ENCODE measurements around the gene CSRP3. TPM values are rescaled to one million over a fixed set of nuclear protein-coding genes. Genes with fewer than 3 reads are reported as not detected.

The CSRP3 gene
- total and polyA plus RNA-seq, 8 donors, result 0.19 to 1.1 (median 0.26) TPM; not detected in 5

GRCh38 chr11:19244084-19244483 is 42.3 kb upstream of the CSRP3 start:
- intact Hi-C loops (cut with DNase I), result loop anchor here in 1 of 3 donors (10.0 kb wide), 1 partner anchor 169 kb away; no protein-coding TSS in a partner anchor
- no peak overlapping the region for H3K27ac ChIP-seq
- no peak for FAIRE-seq
- H3K27me3 ChIP-seq, result peaks cover 0 to 10% (median 5%) of the 10 kb centered on the region in 4 donors
- H3K4me3 ChIP-seq, result no peak overlapping the region
- ATAC-seq, result no peak
- H3K9me3 ChIP-seq, result no peaks in the 10 kb centered on the region
- H3K36me3 ChIP-seq, result no peaks in the 10 kb centered on the region
- DNase-seq, result peak in 1 of 6 donors; percentile 14
- 28 to 32% methylated on average over 6 of the region's 6 CpGs for WGBS, 2 donors
- TF ChIP-seq, protein P1, sequence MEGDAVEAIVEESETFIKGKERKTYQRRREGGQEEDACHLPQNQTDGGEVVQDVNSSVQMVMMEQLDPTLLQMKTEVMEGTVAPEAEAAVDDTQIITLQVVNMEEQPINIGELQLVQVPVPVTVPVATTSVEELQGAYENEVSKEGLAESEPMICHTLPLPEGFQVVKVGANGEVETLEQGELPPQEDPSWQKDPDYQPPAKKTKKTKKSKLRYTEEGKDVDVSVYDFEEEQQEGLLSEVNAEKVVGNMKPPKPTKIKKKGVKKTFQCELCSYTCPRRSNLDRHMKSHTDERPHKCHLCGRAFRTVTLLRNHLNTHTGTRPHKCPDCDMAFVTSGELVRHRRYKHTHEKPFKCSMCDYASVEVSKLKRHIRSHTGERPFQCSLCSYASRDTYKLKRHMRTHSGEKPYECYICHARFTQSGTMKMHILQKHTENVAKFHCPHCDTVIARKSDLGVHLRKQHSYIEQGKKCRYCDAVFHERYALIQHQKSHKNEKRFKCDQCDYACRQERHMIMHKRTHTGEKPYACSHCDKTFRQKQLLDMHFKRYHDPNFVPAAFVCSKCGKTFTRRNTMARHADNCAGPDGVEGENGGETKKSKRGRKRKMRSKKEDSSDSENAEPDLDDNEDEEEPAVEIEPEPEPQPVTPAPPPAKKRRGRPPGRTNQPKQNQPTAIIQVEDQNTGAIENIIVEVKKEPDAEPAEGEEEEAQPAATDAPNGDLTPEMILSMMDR (IDR thresholded peaks at IDR 0.05), result no peak
- peaks cover 0 to 12% (median 9%) of the 10 kb centered on the region in 3 donors for H3K4me1 ChIP-seq

- FAIRE-seq (no peak), DNase-seq (no peak), ATAC-seq (no peak)
- TF ChIP-seq, protein P1 (IDR thresholded peaks at IDR 0.05), result no peak
- H3K9me3 ChIP-seq, result no peaks in the 10 kb centered on the region
- peaks cover 0 to 12% (median 9%) of the 10 kb centered on the region in 3 donors for H3K4me1 ChIP-seq
- H3K27ac ChIP-seq, result no peak overlapping the region
- H3K4me3 ChIP-seq, result no peak overlapping the region
- no peaks in the 10 kb centered on the region for H3K36me3 ChIP-seq
- peaks cover 0 to 13% (median 5%) of the 10 kb centered on the region in 4 donors for H3K27me3 ChIP-seq
- intact Hi-C loops (cut with DNase I), result loop anchor here in 1 of 3 donors (10.0 kb wide), 1 partner anchor 169 kb away; no protein-coding TSS in a partner anchor
These were observed 41.8 kb upstream of the CSRP3 start for GRCh38 chr11:19243613-19244012.

GRCh38 chr11:19243143-19243542 is 41.4 kb upstream of the CSRP3 start:
- DNase-seq (no peak), ATAC-seq (no peak), FAIRE-seq (no peak)
- Histone ChIP-seq H3K4me1 (peaks cover 0 to 12% (median 9%) of the 10 kb centered on the region in 3 donors), H3K9me3 (no peaks in the 10 kb centered on the region), H3K4me3 (no peak overlapping the region), H3K27ac (no peak overlapping the region), H3K36me3 (no peaks in the 10 kb centered on the region), H3K27me3 (peaks cover 0 to 13% (median 5%) of the 10 kb centered on the region in 4 donors)
- intact Hi-C loops (cut with DNase I), result loop anchor here in 1 of 3 donors (10.0 kb wide), 1 partner anchor 168 kb away; no protein-coding TSS in a partner anchor
- WGBS, 2 donors, result 64 to 76% methylated on average over 5 of the region's 5 CpGs
- TF ChIP-seq, protein P1 (IDR thresholded peaks at IDR 0.05), result no peak

GRCh38 chr11:19242179-19242932 is 40.6 kb upstream of the CSRP3 start:
- TF ChIP-seq, protein P1 (IDR thresholded peaks at IDR 0.05), result no peak
- Histone ChIP-seq H3K4me3 (peak overlapping the region in 1 of 4 donors; percentile 74), H3K27ac (no peak overlapping the region), H3K36me3 (no peaks in the 10 kb centered on the region), H3K9me3 (no peaks in the 10 kb centered on the region), H3K27me3 (peaks cover 0 to 15% (median 5%) of the 10 kb centered on the region in 4 donors), H3K4me1 (peaks cover 0 to 12% (median 9%) of the 10 kb centered on the region in 3 donors)
- ATAC-seq (no peak), DNase-seq (peak in 1 of 6 donors; percentile 55), FAIRE-seq (no peak)
- intact Hi-C loops (cut with DNase I), result loop anchor here in 1 of 3 donors (10.0 kb wide), 1 partner anchor 168 kb away; no protein-coding TSS in a partner anchor
- 28% methylated on average over 55 of the region's 55 CpGs for WGBS, 2 donors

Data from pancreas (tissue), 10 donors.